GM18868 (cell line): ENCODE data around the gene SKAP1.

Experiments
- ATAC-seq: cut with Tn5 transposase; IDR thresholded peaks from one replicate; pipeline ENCODE4 v1.9.1; 2021; ENCODE audit warnings: mild to moderate bottlenecking, moderate library complexity; ENCODE audit not compliant: unreplicated experiment

The SKAP1 gene

DNA sequence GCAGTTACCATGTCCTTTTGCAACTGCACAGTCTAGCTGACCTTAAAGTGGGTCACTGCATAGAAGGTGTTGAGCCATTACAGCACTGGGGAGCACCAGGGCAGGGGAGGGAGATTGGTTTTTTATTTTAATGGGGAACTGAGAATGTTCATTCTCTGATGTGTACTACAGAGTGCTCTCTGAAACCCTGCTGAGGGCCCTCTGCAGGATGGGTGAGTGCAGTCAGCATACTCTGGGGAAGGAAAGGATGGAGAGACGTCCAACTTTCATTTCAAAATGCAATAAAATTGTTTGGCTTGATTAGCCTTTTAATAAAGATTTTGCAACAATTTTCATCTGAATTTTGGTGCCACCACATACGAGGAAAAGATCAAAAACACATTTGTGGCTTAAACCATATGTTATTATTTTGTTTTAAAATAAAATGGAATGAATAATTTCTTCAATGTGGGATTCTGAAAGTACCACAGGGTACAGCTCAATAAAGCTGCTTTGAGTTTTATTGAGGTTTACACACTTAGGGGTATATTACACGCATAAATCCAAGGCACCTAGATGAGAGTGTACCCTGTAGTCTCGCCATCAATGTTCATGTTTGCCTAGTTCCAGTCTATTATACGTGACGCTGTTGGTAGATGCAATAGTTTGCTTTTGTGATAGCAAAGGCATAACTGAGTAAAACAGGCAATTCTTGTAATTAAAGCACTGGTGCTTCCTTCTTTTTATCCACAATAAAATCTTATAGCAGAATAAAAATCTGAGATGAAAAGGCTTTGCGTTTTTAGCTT is 249.0 kb downstream of the SKAP1 start:
- no peak for ATAC-seq

DNA sequence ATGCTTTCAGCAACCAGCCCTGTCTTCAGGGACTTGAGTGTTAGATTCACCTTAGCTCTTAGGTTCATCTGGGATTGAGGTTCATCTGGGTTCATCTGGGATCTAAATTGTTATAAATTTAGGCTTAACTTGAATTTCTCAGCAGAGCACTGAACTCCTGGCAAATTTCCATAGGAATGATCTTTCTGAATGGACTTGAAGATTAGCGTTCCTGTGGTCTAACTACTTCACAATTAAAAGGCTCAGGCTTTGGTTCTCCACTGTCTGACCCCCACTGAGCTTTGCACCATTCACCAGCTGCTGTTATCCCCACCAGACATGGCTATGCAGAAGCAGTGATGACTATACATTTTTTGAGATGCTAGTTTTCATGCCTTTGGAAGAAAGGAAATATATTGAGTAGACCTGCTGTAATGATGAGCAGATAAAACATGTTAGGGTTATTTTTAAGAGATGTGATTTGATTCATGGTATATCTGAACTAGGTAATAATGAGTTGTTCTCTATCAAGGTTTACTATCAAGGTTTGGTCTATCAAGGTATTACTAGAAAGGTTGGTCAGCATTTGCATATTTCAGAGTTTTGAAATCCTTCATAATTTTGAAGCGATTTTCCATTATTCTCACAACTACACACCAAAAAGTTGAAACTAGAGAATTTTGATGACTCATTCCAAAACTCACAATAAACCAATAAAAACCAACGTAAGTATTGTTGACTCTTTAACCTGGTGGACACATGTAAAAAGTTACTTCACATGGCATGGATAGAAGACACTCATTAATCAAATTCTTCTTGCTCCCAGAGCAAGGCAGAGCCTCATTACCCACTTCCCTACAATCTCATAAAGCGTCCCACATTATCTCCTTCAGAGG is 250.7 kb downstream of the SKAP1 start:
- no peak for ATAC-seq

DNA sequence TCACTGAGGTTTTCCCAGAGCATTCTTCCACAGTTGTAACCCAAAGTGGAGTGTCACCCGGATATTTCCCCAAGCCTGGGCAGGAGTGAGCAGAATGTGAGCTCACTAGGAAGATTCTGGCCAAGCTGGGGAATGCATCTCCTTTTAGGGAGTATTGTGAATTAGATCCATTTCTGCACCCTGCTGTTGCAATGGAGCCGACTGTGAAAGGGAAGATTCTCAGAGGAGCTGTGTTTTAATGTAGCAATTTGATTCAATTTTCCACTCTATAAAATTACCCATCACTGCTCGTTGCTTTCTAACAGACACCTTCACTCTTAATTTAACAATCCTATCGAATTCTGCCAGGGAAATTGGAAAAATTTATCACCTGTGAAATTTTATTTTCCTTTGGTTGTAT is 251.7 kb downstream of the SKAP1 start:
- ATAC-seq, result no peak

- no peak for ATAC-seq
These were observed 252.2 kb downstream of the SKAP1 start for GRCh38 chr17:48177816-48178215.

DNA sequence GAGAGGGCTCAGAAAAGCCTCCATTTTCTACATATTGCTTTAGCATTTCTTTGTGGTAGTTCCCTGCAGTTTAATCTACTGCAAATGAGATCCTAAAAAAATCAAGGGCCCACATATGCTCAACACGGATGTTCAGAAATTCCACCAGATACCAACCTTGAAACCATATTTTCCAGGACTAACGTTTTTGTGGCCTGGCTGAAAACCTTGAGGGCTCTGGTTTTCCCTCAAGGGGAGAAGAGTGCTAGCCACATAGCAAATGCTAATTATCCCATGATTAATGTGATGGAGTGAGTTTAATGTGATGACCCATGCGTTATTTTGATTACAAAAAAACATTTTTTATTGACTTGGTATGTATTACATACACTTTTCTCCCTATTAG is 253.6 kb downstream of the SKAP1 start:
- no peak for ATAC-seq

DNA sequence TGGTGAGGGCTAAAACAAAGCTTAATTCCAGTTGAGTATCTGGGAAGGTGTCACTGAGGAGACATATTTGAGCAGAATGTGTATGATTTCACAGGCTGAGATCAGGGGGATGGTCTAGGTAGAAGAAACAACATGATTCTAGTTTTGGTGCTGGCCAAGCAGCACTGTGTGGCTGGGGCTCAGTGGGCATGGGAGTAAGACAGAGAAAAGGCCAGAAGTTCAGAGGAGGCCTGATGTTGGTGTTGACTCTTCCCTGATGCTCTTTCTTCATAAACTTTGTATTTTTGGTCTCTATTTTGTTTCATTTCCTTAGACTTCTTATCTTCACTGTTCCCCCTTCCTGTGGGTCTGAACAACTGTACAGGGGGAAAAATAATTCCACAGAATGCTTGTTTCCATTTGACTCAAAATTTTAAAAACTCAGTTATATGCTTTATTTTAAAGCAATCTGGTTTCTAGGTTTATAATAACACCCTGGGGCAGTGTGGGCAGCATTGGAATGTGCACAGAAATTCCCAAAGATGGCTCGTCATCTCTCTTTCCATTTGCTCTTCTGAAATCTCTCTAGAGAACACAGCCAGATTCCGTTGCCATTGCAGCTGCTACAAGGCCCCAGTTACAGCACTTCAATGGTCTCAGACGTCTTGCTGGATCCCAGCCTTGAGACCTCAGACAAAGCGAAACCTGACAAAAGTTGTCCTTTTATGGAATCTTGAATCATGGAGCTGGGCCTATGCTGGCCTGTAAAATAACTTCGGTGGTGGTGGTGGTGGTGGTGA is 254.1 kb downstream of the SKAP1 start:
- no peak for ATAC-seq

DNA sequence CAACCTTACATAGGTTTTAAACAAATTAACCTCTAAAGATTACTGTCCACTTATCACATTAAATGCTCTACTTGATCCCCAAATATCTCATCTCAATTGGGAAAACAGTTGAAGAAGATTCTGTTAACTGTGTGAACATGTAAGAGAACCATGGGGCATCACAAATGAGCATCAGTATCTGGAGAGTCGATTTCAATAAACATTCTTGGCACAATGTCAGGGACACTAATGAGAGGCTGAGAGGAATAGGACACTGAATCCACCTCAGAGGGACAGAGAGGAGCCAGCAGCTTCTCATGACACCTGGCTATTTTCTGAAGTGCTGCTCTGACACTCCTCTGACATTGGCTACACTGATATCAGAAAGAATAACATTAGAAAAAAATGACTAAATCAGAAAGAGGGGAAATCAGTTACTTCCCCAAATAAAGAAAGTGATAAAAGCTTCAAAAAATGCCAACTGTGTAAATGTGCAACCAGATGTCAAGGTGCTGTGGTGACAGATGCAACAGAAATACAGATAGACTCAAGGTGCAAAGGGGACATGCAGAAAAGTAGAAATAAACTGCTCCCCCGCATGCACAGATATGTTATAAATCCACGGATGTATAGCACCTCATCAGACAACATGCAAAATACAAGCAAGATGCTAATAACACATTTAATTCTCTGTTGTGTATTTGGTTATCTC is 255.0 kb downstream of the SKAP1 start:
- no peak for ATAC-seq

GRCh38 chr17:48173191-48173984 is 256.6 kb downstream of the SKAP1 start:
- ATAC-seq, result no peak

DNA sequence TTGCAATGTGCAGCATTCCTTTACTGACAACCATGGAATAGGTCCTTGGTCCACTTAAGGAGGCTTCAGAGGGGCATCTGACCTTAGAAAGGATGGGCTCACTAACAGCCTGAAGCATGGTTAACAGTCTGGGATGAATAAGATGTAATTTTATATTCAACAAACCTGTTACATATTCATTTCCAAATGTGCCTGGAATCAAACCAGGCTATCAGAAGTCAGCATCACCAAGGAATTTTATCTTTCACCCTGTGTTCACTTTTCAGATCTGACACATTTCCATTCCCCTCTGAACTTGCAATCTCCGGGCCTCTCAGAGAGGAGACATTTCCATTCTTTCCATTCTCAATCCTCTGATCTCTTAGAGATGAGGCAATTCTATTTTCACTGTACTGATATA is 260.1 kb downstream of the SKAP1 start:
- ATAC-seq, result no peak

- no peak for ATAC-seq
These were observed 266.2 kb downstream of the SKAP1 start for GRCh38 chr17:48163809-48164208.

GRCh38 chr17:48162946-48163506 is 267.0 kb downstream of the SKAP1 start:
- ATAC-seq, result no peak

GRCh38 chr17:48162306-48162934 is 267.6 kb downstream of the SKAP1 start:
- ATAC-seq, result no peak

- ATAC-seq, result no peak
These were observed 268.7 kb downstream of the SKAP1 start for GRCh38 chr17:48161127-48161905.

DNA sequence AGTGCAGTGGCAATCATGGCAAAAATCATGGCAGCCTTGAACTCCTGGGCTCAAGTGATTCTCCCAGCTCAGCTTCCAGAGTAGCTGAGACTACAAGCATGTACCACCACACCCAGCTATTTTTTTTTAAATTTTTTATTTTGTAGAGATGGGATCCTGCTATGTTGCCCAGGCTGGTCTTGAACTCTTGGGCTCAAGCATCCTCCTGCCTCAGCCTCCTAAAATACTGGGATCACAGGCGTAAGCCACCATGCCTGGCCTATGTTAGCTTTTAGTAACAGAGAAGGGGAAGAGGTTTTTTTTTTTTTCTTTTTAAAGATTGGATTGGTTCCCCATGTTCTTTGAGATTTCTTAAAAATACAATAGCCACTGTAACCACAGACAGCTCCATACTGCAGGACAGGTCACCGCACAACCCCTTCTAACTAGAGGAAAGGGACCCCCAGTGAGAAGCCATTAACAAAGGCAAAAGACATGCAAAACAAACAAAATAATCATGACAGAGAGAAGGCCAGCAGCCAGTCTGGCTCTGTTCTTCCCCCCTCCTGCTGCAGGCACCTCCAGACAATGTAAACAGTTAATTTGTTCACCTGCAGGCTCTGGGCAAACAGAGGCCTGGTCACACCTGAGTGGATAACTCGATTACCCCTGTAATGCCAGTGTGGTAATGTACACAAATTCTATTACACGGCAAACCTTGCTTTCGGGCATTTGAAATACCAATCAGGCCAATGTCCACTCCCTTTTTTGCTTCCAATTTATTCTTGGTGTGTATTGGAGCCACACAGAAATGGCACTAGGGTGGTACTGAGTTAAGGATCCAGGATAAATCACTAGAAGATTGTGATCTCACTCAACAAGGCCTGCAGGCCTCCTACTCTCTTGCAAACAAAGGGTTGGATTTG is 269.6 kb downstream of the SKAP1 start:
- no peak for ATAC-seq

GRCh38 chr17:48159232-48159631 is 270.8 kb downstream of the SKAP1 start:
- no peak for ATAC-seq

GRCh38 chr17:48155889-48156611 is 274.0 kb downstream of the SKAP1 start:
- no peak for ATAC-seq
